ENCODE results near the gene ENTPD5.
"Not testable (repeated sequence)": the region's sequence is repeated elsewhere in the genome, so short reads cannot be mapped to it uniquely, and the experiment has no call there.

Gene ENTPD5

GRCh38 chr14:74005664-74006063 lies 13.4 kb downstream of the ENTPD5 start:
- not testable (repeated sequence) for DNase-seq

- no peak for DNase-seq
Observed at GRCh38 chr14:73998726-73999125, 20.4 kb downstream of the ENTPD5 start.

GRCh38 chr14:73997944-73998447 lies 21.1 kb downstream of the ENTPD5 start:
- DNase-seq: no peak

GRCh38 chr14:73997108-73997943 lies 21.8 kb downstream of the ENTPD5 start:
- DNase-seq: no peak

- no peak for DNase-seq
Observed at GRCh38 chr14:73996731-73997107, 22.4 kb downstream of the ENTPD5 start.

DNA sequence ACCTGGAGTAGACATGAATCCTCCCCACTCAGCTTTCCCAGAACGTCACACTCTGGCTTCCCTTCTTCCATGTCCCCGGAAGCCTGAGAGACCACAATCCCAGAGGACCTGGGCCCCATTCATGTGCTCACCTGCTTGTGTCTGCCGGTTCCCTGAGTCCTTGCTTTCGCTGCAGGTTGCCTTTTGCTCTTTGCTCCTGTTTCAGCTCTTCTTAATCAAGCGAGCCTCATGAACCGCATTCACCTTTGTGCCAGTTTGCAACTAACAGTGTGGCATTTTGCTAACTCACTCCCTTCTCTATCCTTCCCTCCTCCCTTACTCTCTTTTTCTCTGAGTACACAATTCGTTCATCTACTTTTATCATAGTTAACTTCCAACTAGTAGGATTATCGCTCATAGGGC lies 23.1 kb downstream of the ENTPD5 start:
- DNase-seq: no peak

- DNase-seq: not testable (repeated sequence)
Observed at GRCh38 chr14:73994926-73995325, 24.2 kb downstream of the ENTPD5 start.

DNA sequence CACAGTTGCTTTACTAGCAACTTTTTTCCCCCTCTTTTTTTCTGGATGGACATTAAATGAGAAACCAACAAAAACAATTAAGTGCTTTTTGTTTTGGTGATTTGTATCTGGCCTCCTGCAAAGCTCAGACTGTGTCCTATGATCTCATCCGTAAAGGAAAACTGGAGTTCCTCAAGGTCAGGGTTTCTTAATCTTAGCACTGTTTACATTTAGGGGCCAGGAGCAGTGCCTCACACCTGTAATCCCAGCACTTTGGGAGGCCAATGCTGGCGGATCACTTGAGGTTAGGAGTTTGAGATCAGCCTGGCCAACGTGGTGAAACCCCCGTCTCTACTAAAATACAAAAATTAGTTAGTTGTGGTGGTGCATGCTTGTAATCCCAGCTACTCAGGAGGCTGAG lies 28.0 kb downstream of the ENTPD5 start:
- no peak for DNase-seq

DNA sequence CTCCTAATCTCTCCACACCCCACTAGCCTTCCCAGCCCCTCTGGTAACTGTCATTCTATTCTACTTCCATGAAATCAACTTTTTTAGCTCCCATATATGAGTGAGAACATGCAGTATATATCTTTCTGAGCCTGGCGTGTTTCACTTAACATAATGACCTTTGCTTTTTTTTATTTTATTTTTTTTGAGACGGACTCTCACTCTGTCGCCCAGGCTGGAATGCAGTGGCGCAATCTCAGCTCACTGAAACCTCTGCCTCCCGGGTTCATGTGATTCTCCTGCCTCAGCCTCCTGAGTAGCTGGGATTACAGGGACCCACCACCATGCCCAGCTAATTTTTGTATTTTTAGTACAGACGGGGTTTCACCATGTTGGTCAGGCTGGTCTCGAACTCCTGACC lies 30.4 kb downstream of the ENTPD5 start:
- DNase-seq: not testable (repeated sequence)

- DNase-seq: no peak
Observed at GRCh38 chr14:73988065-73988464, 31.0 kb downstream of the ENTPD5 start.

DNA sequence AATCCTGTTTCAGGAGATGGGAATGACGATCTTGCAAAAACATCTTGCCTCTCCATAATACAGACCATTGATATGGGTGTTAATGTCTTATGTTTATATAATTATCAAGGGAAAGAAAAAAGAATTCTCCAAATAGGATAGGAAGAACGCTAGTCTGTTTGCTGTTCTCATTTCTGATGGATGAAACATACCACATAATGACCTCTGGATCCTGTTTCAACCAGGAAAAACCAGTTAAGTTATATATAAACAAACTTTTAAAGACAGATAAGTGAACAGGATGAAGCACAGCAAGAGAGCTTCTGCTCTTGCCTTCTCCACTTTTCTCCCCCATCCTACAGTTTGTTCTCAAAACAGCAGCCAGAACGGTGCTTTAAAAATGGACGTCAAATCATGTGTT lies 41.2 kb downstream of the ENTPD5 start:
- no peak for DNase-seq

- DNase-seq: no peak
Observed at GRCh38 chr14:73976125-73976524, 43.0 kb downstream of the ENTPD5 start.

DNA sequence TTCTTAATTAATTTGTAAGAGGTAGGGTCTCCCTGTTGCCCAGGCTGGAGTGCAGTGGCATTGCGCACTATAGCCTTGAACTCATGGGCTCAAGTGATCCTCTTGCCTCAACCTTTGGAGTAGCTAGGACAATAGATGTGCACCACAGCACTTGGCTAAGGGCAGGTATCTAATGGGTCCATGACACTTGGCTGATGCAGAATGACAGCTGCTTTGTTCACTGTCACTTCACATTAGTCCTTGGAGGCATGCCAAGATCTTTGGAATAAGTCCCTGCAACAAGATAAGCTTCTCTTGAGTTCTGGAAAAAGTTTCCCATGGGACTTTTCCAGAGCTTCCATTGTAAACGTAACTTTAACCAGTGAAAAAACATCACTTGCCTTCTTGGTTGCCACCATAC lies 45.6 kb downstream of the ENTPD5 start:
- DNase-seq: no peak

DNA sequence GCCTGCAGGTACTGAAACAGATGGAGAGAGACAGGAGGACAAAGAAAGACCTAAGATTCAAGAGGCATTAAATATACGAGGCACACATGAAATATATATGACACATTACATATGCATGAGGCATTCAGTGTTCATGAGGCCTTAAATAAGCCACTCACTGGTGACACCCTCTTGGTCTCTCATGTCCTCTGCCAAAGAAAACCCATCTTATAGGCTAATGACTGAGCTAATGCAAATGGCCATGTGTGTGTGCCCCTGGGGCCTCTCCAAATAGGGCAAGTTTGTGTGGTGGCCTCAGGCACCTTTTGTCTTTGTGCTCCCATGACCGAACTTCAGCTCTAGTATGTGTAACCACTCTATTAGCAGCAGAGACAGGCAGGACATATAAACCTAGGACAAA lies 50.2 kb downstream of the ENTPD5 start:
- DNase-seq: no peak

- DNase-seq: no peak
Observed at GRCh38 chr14:73965216-73965615, 53.9 kb downstream of the ENTPD5 start.

DNA sequence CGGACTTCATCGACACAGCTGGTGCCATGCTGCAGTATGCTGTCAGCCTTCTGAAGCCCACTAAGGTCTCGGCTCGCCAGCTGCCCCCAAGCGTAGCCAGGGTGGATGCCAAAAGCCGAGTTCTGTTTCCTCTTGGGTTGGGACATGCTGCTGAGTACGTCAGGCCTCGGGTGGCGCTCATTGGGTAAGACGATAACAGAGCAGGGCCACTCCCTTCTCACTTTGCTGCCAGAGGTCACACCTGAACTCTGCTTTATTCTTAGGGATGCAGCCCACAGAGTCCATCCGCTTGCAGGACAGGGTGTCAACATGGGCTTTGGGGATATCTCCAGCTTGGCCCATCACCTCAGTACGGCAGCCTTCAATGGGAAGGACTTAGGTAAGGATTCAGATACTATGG lies 57.9 kb downstream of the ENTPD5 start:
- no peak for DNase-seq

DNA sequence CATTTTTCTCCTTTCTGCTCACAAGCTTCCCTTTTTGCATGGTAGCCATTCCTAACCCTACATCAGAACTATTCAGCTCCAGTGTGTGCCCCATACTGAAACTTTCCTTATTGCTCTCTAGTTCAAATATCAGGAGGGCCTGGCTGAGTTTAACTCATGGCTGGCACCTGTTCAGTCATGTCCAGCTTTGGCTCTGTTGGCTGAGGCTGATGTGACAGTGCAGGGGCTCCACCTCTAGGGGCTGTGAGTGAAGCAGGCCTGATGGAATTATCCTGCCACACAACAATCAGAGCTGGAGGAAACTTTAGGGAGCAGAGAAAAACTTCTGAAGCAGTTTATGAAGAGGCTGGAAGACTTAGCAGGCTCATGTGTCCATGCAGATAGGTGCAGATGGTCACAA lies 60.5 kb downstream of the ENTPD5 start:
- DNase-seq: no peak

GRCh38 chr14:73955674-73956073 lies 63.4 kb downstream of the ENTPD5 start:
- DNase-seq: no peak

- DNase-seq: no peak
Observed at GRCh38 chr14:73953731-73954130, 65.4 kb downstream of the ENTPD5 start.

GRCh38 chr14:73949752-73950734 lies 69.0 kb downstream of the ENTPD5 start, which contains the start of the genes COQ6 and FAM161B:
COQ6 (plus strand) TSS chr14:73950302; CDS start chr14:73950333, 31 bp downstream.
FAM161B (minus strand) TSS chr14:73950094; CDS start chr14:73950026, 68 bp downstream.
- peak; percentile 97 for DNase-seq

GRCh38 chr14:73945159-73945670 lies 73.9 kb downstream of the ENTPD5 start:
- DNase-seq: no peak

DNA sequence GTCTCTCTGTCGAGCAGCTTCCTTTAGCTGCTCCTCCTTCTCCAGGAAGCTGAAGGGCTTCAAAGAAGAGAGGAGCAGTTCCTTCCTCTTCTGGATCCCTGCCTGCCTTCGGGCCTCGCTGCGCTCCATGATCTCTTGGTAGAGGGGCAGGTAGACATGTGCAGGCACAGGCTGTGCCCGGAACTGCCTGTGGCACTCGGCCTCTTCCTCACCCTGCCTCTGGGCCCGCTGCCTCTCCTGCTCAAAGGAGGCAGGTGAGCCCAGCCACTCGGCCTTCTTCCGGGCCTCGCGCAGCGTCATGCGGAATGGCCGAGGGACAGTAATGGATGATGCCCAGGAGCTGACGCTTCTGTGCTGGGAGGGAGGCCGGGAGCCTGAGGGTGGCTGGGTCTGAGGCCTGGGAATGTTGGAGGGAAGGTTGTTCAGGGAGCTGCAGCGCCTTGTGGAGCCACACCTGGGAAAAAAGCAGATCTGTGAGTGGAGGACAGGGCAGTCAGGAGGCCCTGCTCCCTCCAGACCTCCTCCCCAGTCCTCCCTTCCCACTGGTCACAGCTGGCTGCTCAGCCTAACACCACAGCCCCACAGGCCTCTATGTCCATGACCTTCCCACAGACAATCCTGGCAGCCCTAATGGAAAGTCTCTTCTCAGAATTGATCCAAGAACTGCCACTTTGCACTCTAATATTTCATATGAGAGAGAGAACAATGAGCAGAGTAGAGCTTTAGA lies 74.5 kb downstream of the ENTPD5 start:
- no peak for DNase-seq

Data from inflammatory macrophage treated with lipopolysaccharide for 4 hours (primary cell).